Heart left ventricle (tissue), 16 donors: ENCODE data around the gene HCN3. TPM values are rescaled to one million over a fixed set of nuclear protein-coding genes. Genes with fewer than 3 reads are reported as not detected.

Source experiments
- ATAC-seq, 4 donors: fragments of 200-7000 bp; cut with Tn5 transposase; one replicate each; pipeline ENCODE4 v1.9.1; 2020 to 2022; ENCODE audit warnings: moderate library complexity in 4 of 4, mild to moderate bottlenecking in 3 of 4, moderate number of reproducible peaks in 1 of 4
- DNase-seq, 5 donors: peaks; one replicate each; pipeline ENCODE4 v3.0.0-alpha.2; 2020
- H3K27ac ChIP-seq, 12 donors: fragments of 200-600 bp; sonication (generic) in 4 of 12; one replicate each; pipeline versions ENCODE4 v1.5.0 to v1.8.0; 2016 to 2022; ENCODE audit warnings: mild to moderate bottlenecking in 2 of 12
- H3K27me3 ChIP-seq, 9 donors: fragments of 200-600 bp; sonication (generic) in 2 of 9; one replicate each; pipeline versions ENCODE4 v1.5.1 to v1.8.0; 2016 to 2022; ENCODE audit warnings: mild to moderate bottlenecking in 3 of 9
- H3K36me3 ChIP-seq, 9 donors: fragments of 200-600 bp; sonication (generic) in 2 of 9; one replicate each; pipeline versions ENCODE4 v1.5.0 to v1.8.0; 2018 to 2022; ENCODE audit warnings: mild to moderate bottlenecking in 2 of 9
- H3K4me1 ChIP-seq, 12 donors: fragments of 200-600 bp; sonication (generic) in 4 of 12; one replicate each; pipeline versions ENCODE4 v1.5.0 to v1.8.0; 2016 to 2022; ENCODE audit warnings: mild to moderate bottlenecking in 3 of 12
- H3K4me3 ChIP-seq, 12 donors: fragments of 200-600 bp; sonication (generic) in 4 of 12; one replicate each; pipeline versions ENCODE4 v1.5.0 to v1.8.0; 2017 to 2022; ENCODE audit warnings: mild to moderate bottlenecking in 9 of 12, moderate library complexity in 4 of 12
- H3K9me3 ChIP-seq, 12 donors: fragments of 200-600 bp; sonication (generic) in 4 of 12; one replicate each; pipeline versions ENCODE4 v1.5.0 to v1.8.0; 2016 to 2022; ENCODE audit warnings: mild to moderate bottlenecking in 1 of 12
- CTCF ChIP-seq, 12 donors: fragments of 200-600 bp; sonication (generic) in 4 of 12; IDR thresholded peaks; one replicate each; pipeline versions ENCODE4 v1.5.0 to v1.8.0; 2018 to 2022; ENCODE audit warnings: antibody characterized with exemption in 12 of 12, mild to moderate bottlenecking in 5 of 12
- POLR2A ChIP-seq, 2 donors: fragments of 450-650 bp; IDR thresholded peaks; one replicate each; pipeline ENCODE4 v1.6.1; 2017; ENCODE audit warnings: antibody characterized with exemption in 2 of 2, mild to moderate bottlenecking in 2 of 2, moderate library complexity in 2 of 2
- WGBS, 4 donors: extraction: QIAGEN DNeasy Blood & Tissue Kit in 2 of 4; methylation state at CpG; one replicate each; pipeline versions ENCODE4 v1.1.5 to v1.1.7; 2013 to 2018; 5-methylcytosine and 5-hydroxymethylcytosine counted together
- intact Hi-C, 10 donors: fragments of 100-400 bp; cut with DNase I; formaldehyde crosslinking; loops; one replicate each; pipeline versions ENCODE4 v1.11.1 to v1.14.2; 2022
- polyA plus RNA-seq, 2 donors: library from polyadenylated mRNA; stranded (reverse); fragments of 200-250 nt; gene quantifications; one replicate each; pipeline ENCODE4 v1.2.3, GENCODE V29; 2013
- total RNA-seq, 9 donors: library from RNA; depleted of rRNA in 2 of 9; stranded (reverse); fragments of >200 nt in 2 of 9; fragmentation: NEBNext Ultra II Directional in 3 of 9; extraction: Animal tissue kit (Norgen Biotek cat#: 25700) in 3 of 9; gene quantifications; one replicate each; pipeline versions ENCODE4 v1.1.0 to v1.2.4, GENCODE V29; 2016 to 2023
- donor health status: ischemic (EF 13 %, LVEDD 7.1; RV severe dilation, severe dysfunction).
- donor health status: healthy with polysubstance abuse.
- donor health status: DM: no; HTN: yes; CAD: no.
- donor health status: DM: no; HTN: no; CAD: no.
- donor health status: ischemic (EF 25% LVEDD 6.9; RV normal size, moderate dysfunction).
- donor health status: ischemic (EF 25% LVEDD 5.7; RV mildly dilated, moderate dysfunction).
- donor health status: healthy.
- donor health status: DM: yes; HTN: yes; CAD: no.
- donor health status: ischemic (EF 35%, LVEDD 5.7; RV mildly dilated, moderate dysfunction).
- donor health status: nonischemic (EF 11% LVEDD 7.7; RV severe dilation, severe dysfunction).
- donor health status: DM: yes; HTN: yes; CAD: no.
- donor health status: PGD.
- donor health status: ischemic (EF 29% LVEDD 5.4; RV normal size, mild dysfunction).
- donor health status: nonischemic (EF 23%, LVEDD 6.1; RV moderate dilation, normal function).

Gene HCN3
- total and polyA plus RNA-seq, 11 donors = 0.49 to 1.7 (median 1.2) TPM

- H3K4me3 ChIP-seq = no peak overlapping the region
- TF ChIP-seq POLR2A (IDR thresholded peaks at IDR 0.05) (no peak), CTCF (IDR thresholded peaks at IDR 0.05) (no peak)
- H3K36me3 ChIP-seq = no peaks in the 10 kb centered on the region
- intact Hi-C loops = loop anchor here in 2 of 10 donors (2.0 to 5.0 kb wide), 3 partner anchors 26 to 52 kb away; partner anchors contain the start of gene SCAMP3 (in 1 of the 2)
- peaks cover 1 to 16% (median 6%) of the 10 kb centered on the region in 12 donors for H3K4me1 ChIP-seq
- H3K27ac ChIP-seq = no peak overlapping the region
- H3K9me3 ChIP-seq = no peaks in the 10 kb centered on the region
- WGBS, 4 donors = 82 to 84% (median 83%) methylated on average over 11 of the region's 11 CpGs
- H3K27me3 ChIP-seq = no peaks in the 10 kb centered on the region
- DNase-seq = no peak
- ATAC-seq = no peak
Measured at GRCh38 chr1:155304558-155305063, 27.3 kb downstream of the HCN3 start.

- WGBS, 4 donors = 52 to 76% (median 68%) methylated on average over 3 to 7 of the region's 7 CpGs
- intact Hi-C loops = loop anchor here in 2 of 10 donors (2.0 to 5.0 kb wide), 3 partner anchors 27 to 54 kb away; partner anchors contain the start of gene SCAMP3 (in 1 of the 2)
- Histone ChIP-seq H3K4me1 (peaks cover 4 to 28% (median 16%) of the 10 kb centered on the region in 12 donors), H3K27me3 (no peaks in the 10 kb centered on the region), H3K27ac (peak overlapping the region in 1 of 12 donors; percentile 19), H3K4me3 (no peak overlapping the region), H3K36me3 (peaks cover 0 to 8% (median 3%) of the 10 kb centered on the region in 9 donors), H3K9me3 (no peaks in the 10 kb centered on the region)
- TF ChIP-seq POLR2A (IDR thresholded peaks at IDR 0.05) (no peak), CTCF (IDR thresholded peaks at IDR 0.05) (no peak)
- DNase-seq = no peak
- ATAC-seq = no peak
Measured at GRCh38 chr1:155305881-155306391, 28.7 kb downstream of the HCN3 start.

- TF ChIP-seq CTCF (IDR thresholded peaks at IDR 0.05) = peak in 11 of 12 donors; percentile 13 to 57 (median 36)
- no peak for TF ChIP-seq POLR2A (IDR thresholded peaks at IDR 0.05)
- no peak for ATAC-seq
Measured at GRCh38 chr1:155307247-155307740, 30.0 kb downstream of the HCN3 start.

More at GRCh38 chr1:155307247-155307740, 30.0 kb downstream of the HCN3 start:
- no peak overlapping the region for H3K4me3 ChIP-seq
- H3K27ac ChIP-seq = peak overlapping the region in 2 of 12 donors; percentile 80 to 90
- peaks cover 4 to 34% (median 18%) of the 10 kb centered on the region in 12 donors for H3K4me1 ChIP-seq
- no peak for DNase-seq
- no peaks in the 10 kb centered on the region for H3K27me3 ChIP-seq
- intact Hi-C loops = loop anchor here in 2 of 10 donors (5.0 kb wide), 2 partner anchors 45 to 55 kb away; partner anchors contain the start of gene SCAMP3 (in 1 of the 2)
- peaks cover 0 to 17% (median 11%) of the 10 kb centered on the region in 9 donors for H3K36me3 ChIP-seq
- WGBS, 4 donors = 47 to 48% (median 47%) methylated on average over 6 of the region's 6 CpGs
- no peaks in the 10 kb centered on the region for H3K9me3 ChIP-seq
